Epithelial cell of esophagus (primary cell): ENCODE measurements around the gene UTS2B.

Source experiments
- DNase-seq: peaks from one replicate; pipeline ENCODE4 v3.0.0; 2010; ENCODE audit warnings: low read depth
- H3K4me3 ChIP-seq: 2 replicates; pipeline ENCODE4 v1.5.1; 2011; ENCODE audit warnings: mild to moderate bottlenecking, low read length, control low read depth
- CTCF ChIP-seq: IDR thresholded peaks from 2 replicates; pipeline ENCODE4 v1.5.1; 2011; ENCODE audit warnings: low read depth, mild to moderate bottlenecking, low read length, control low read depth, inconsistent platforms; ENCODE audit not compliant: insufficient read depth; ENCODE audit errors: missing control alignments

UTS2B gene

DNA sequence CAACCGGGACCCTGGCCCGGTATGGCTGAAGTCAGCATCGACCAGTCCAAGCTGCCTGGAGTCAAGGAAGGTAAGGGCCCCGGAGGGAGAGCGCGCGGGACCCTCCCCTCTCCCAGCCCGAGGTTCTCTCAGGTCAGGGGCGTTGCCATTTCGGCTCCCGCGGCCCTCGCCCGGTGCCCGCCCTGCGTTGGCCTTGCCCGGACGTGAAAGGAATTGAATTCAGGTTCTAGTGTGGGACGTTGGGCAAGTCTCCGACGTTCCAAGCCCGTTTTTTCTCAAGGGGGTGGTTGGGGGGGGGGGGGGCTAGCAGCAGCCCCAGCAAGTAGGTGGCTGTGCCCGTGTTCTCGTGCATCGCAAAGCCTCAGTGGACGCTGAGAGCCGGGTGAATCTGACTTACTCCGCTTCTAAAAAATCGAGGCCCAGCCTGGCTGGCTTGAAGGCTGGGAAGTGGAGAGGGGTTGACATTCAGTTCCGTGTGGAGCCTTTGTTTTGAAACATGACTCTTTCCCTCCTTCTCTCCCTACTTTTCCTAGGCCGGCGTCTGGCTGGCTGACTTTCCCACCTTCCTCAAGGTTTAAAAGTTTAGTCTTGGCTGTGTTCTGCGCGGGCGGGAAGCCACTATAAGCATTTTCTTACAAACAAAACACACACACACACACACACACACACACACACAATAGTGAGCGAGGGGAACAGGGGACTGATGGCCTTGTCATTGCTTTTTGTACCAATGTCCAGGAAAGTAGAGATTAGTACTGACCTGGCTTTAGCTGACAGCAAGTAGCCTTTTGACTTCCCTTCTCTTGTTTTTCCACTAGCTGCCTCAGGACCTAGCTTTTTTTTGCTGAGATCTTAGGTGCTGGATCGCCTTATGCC is at the start of gene UTS2B:
Gene UTS2B, minus strand, starts transcription at position 873 of the 876 bp plus-strand sequence. CDS start 48,337 bp downstream, outside the sequence.
- peak; percentile 62 for DNase-seq
- TF ChIP-seq CTCF, result no peak
- H3K4me3 ChIP-seq, result peak within 1 kb of the TSS; percentile 69

- no peak for TF ChIP-seq CTCF
- no peak for DNase-seq
- H3K4me3 ChIP-seq, result no peak overlapping the region
Measured at GRCh38 chr3:191380001-191380400, 49.7 kb upstream of the UTS2B start.

DNA sequence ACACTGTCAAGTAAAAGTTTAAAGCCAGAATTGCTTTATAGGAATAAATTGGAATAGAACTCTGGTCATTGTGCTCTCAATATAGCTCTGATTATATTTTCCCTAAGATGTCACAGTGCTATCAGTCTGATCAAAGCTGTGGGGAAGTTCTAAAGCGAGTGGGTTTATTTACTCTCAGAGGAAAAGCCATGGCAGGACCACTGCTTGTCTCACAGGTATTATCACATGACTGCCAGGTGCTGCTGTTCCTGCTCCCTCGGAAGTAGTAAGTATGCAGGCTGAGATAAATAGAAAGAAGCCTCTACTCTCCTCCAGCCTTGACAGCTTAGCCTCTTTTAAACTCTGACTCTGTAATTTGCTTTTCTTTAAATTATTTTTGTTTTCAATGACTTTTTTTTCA is 49.1 kb upstream of the UTS2B start:
- DNase-seq, result no peak
- no peak overlapping the region for H3K4me3 ChIP-seq
- no peak for TF ChIP-seq CTCF

DNA sequence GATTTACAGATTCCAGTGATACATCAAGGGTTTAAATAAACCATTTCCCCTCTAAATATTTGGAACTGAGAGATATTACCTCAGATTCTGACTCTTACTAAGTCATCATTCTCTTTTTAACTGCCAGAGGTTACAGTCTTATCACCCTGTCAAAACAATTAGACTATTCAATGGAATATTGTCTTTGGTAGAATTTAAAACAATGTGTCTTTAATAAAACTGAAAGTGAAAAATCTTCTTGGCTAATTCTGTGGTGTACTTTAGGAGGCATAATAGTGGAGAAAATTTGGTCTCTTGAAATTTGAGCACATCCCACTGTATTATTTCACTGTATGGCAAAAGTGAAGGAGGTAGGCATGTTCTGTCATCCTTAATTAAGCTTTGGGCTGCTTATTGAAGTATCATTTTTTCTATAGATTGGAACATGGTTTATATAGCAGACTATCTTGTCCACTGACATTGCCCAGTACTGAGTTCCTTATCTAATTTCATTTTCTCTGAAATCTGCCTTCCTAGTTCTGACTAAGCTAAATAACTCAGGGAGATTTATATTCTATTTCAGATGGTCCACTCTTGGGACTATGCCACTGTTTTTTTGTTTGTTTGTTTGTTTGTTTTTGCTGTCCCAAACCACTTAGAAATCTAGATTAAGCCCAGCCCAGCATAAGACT is 48.0 kb upstream of the UTS2B start:
- no peak for DNase-seq
- no peak for TF ChIP-seq CTCF
- no peak overlapping the region for H3K4me3 ChIP-seq

DNA sequence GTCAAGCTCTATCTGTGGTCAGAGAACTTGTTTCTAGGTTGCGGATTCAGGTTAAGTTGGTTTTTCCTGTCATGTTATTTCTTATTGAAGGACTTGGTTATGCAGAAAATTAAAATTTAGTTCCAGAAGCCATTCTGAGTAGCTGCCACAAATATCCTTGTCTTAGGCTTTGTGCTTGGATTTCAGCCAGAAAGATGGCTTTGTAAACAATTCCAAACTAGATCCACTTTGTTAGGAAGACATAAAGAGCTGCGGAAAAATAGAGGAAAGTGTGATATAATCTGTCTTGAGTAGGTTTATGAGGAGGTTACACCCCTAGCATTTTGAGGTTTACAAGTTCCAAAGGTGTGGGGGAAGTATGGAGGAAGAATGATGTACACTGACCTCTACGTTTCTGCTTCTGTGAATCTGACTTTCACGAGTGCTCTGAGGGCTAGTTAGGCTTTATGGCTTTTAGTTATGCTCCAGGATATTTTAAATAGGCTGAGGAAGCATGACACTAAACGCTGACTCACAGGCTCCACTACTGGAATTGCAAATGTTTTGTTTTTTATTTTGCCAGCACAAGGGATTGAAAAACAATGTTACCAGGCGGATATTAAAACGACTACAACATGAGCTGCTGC is 46.3 kb upstream of the UTS2B start:
- DNase-seq, result peak; percentile 71
- H3K4me3 ChIP-seq, result no peak overlapping the region
- no peak for TF ChIP-seq CTCF

GRCh38 chr3:191373327-191373726 is 43.0 kb upstream of the UTS2B start:
- TF ChIP-seq CTCF, result no peak
- DNase-seq, result no peak
- H3K4me3 ChIP-seq, result no peak overlapping the region
